Esophagus muscularis mucosa (tissue), 4 donors: ENCODE measurements around the gene TMEFF2. TPM values are rescaled to one million over a fixed set of nuclear protein-coding genes. Genes with fewer than 3 reads are reported as not detected.

Experiments
- DNase-seq: peaks from one replicate; pipeline ENCODE4 v3.0.0-alpha.2; 2017; ENCODE audit errors: extremely low spot score
- H3K27ac ChIP-seq, 4 donors: fragments of 200-600 bp; sonication (generic); replicated peaks in 1 of 4; 1 replicate in 3 of 4; 2 replicates in 1 of 4; pipeline ENCODE4 v1.5.1; 2016 to 2019; ENCODE audit warnings: mild to moderate bottlenecking in 1 of 4
- H3K27me3 ChIP-seq, 4 donors: fragments of 200-600 bp; sonication (generic); one replicate each; pipeline versions ENCODE4 v1.5.1 to v1.6.0; 2016 to 2019
- H3K36me3 ChIP-seq, 4 donors: fragments of 200-600 bp; sonication (generic); one replicate each; pipeline ENCODE4 v1.5.1; 2016 to 2019
- H3K4me1 ChIP-seq, 4 donors: fragments of 200-600 bp; sonication (generic); one replicate each; pipeline ENCODE4 v1.5.1; 2016 to 2019
- H3K4me3 ChIP-seq, 4 donors: fragments of 200-600 bp; sonication (generic); 1 replicate in 2 of 4; 2 replicates in 2 of 4; pipeline ENCODE4 v1.5.1; 2016 to 2019; ENCODE audit warnings: mild to moderate bottlenecking in 4 of 4, moderate library complexity in 1 of 4
- H3K9me3 ChIP-seq, 4 donors: fragments of 200-600 bp; sonication (generic); 1 replicate in 3 of 4; 2 replicates in 1 of 4; pipeline ENCODE4 v1.5.1; 2016 to 2019
- EP300 ChIP-seq: sonication (generic); formaldehyde crosslinking; IDR thresholded peaks from one replicate; pipeline ENCODE4 v1.6.1; 2017; ENCODE audit warnings: antibody characterized with exemption
- POLR2A ChIP-seq: fragments of 450-650 bp; IDR thresholded peaks from one replicate; pipeline ENCODE4 v1.6.1; 2017; ENCODE audit warnings: antibody characterized with exemption, moderate library complexity, mild to moderate bottlenecking, low read depth
- POLR2AphosphoS5 ChIP-seq, 2 donors: sonication (generic); formaldehyde crosslinking; IDR thresholded peaks; one replicate each; pipeline ENCODE4 v1.6.1; 2017; ENCODE audit warnings: antibody characterized with exemption in 2 of 2
- WGBS: methylation state at CpG from one replicate; pipeline ENCODE4 v1.1.5; 2018; 5-methylcytosine and 5-hydroxymethylcytosine counted together
- intact Hi-C: fragments of 100-400 bp; cut with DNase I; formaldehyde crosslinking; loops from one replicate; pipeline ENCODE4 v1.15.1; 2023
- total RNA-seq, 4 donors: library from RNA; depleted of rRNA; stranded (reverse); fragments of >200 nt; gene quantifications; one replicate each; pipeline versions ENCODE4 v1.1.0 to v1.2.1, GENCODE V29; 2016
- TF ChIP-seq, protein P1 (sequence below), 3 experiments: fragments of 200-600 bp in 2 of 3; fragments of 450-650 bp in 1 of 3; sonication (generic) in 2 of 3; IDR thresholded peaks; one replicate each; pipeline ENCODE4 v1.5.1; 2017 to 2019; ENCODE audit warnings: antibody characterized with exemption in 3 of 3, mild to moderate bottlenecking in 2 of 3, moderate library complexity in 1 of 3

The TMEFF2 gene
- total RNA-seq, 4 donors from 2014 or later, result 0.42 to 1.7 (median 0.55) TPM

DNA sequence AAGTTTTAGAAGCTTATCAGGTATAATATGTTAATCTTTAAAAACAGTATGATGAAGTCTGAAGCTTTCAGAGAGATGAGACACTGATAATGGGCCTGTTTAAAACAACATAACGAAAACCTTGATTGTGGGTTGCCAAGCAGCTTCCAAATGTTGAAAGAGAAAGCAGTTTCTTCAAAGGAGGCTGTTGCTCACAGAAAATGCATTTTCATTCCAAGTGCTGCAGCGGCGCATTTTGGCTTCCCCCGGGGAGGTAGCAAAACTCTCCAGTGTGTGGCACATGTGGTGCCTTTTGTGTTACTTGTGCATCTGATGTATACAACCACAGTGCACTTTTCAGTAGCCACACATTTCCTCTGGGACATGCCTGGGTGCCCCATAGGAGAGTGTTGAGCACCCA lies 66.1 kb downstream of the TMEFF2 start:
- H3K27ac ChIP-seq, result peak overlapping the region in 3 of 4 donors; percentile 30 to 52 (median 45)
- peak overlapping the region in 1 of 4 donors; percentile 8 for H3K4me3 ChIP-seq
- no peaks in the 10 kb centered on the region for H3K27me3 ChIP-seq
- intact Hi-C loops, result no loop called here
- 40% methylated on average over 1 of the region's 4 CpGs for WGBS
- no peaks in the 10 kb centered on the region for H3K36me3 ChIP-seq
- TF ChIP-seq POLR2AphosphoS5 (IDR thresholded peaks at IDR 0.05), result no peak
- no peak for TF ChIP-seq EP300
- no peak for TF ChIP-seq POLR2A
- TF ChIP-seq, protein P1, sequence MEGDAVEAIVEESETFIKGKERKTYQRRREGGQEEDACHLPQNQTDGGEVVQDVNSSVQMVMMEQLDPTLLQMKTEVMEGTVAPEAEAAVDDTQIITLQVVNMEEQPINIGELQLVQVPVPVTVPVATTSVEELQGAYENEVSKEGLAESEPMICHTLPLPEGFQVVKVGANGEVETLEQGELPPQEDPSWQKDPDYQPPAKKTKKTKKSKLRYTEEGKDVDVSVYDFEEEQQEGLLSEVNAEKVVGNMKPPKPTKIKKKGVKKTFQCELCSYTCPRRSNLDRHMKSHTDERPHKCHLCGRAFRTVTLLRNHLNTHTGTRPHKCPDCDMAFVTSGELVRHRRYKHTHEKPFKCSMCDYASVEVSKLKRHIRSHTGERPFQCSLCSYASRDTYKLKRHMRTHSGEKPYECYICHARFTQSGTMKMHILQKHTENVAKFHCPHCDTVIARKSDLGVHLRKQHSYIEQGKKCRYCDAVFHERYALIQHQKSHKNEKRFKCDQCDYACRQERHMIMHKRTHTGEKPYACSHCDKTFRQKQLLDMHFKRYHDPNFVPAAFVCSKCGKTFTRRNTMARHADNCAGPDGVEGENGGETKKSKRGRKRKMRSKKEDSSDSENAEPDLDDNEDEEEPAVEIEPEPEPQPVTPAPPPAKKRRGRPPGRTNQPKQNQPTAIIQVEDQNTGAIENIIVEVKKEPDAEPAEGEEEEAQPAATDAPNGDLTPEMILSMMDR (IDR thresholded peaks at IDR 0.05), result no peak
- no peak for DNase-seq
- H3K4me1 ChIP-seq, result peaks cover 3 to 43% (median 37%) of the 10 kb centered on the region in 4 donors
- no peaks in the 10 kb centered on the region for H3K9me3 ChIP-seq

DNA sequence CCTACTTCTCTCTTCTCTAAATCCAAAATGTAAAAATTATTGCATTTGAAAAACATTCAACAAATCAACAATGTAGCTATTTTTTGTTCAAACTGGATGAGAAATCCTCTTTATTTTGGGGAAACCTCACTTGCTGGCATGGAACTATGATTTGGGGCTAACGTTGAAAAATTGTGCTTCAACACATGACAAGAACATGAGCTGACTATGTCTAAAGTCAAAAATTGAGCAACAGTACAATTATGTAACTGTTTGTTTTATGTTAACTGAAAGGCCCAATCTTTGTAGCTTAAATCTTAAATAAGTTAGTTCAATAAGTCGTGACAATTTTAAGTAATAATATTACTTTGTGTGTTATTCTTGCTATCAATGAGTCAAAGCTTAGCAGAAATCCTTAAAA lies 67.3 kb downstream of the TMEFF2 start:
- Histone ChIP-seq H3K36me3 (no peaks in the 10 kb centered on the region), H3K4me3 (no peak overlapping the region), H3K9me3 (no peaks in the 10 kb centered on the region), H3K27ac (peak overlapping the region in 2 of 4 donors; percentile 41 to 52), H3K27me3 (no peaks in the 10 kb centered on the region), H3K4me1 (peaks cover 3 to 55% (median 50%) of the 10 kb centered on the region in 4 donors)
- no peak for TF ChIP-seq POLR2A
- no peak for TF ChIP-seq EP300
- TF ChIP-seq, protein P1 (IDR thresholded peaks at IDR 0.05), result no peak
- WGBS, result 54% methylated on average over 2 of the region's 2 CpGs
- DNase-seq, result no peak
- intact Hi-C loops, result no loop called here

DNA sequence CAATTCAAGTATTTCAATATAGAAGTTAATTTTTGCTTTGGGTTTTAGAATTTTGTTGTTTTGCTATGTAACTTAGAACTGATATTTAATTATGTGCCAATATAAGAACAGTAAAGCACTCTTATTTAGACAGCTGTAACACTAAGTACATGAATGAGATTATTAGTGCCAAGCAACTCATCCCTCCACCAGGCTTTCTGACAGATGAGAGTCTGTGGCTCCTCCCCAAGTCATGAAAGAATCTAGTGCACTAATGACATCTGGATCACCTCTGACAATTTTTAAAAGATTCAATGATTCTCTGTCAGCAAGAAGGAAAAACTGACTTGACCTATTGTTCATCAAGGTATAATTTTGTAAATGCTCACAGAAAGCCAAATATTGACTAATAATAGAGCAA lies 67.8 kb downstream of the TMEFF2 start:
- no peak overlapping the region for H3K4me3 ChIP-seq
- no peak for DNase-seq
- no peaks in the 10 kb centered on the region for H3K9me3 ChIP-seq
- peak overlapping the region in 2 of 4 donors; percentile 41 to 52 for H3K27ac ChIP-seq
- intact Hi-C loops, result no loop called here
- no peak for TF ChIP-seq EP300
- no peak for TF ChIP-seq POLR2A
- TF ChIP-seq, protein P1 (IDR thresholded peaks at IDR 0.05), result no peak
- TF ChIP-seq POLR2AphosphoS5 (IDR thresholded peaks at IDR 0.05), result no peak
- no peaks in the 10 kb centered on the region for H3K27me3 ChIP-seq
- peaks cover 3 to 61% (median 55%) of the 10 kb centered on the region in 4 donors for H3K4me1 ChIP-seq
- H3K36me3 ChIP-seq, result no peaks in the 10 kb centered on the region

DNA sequence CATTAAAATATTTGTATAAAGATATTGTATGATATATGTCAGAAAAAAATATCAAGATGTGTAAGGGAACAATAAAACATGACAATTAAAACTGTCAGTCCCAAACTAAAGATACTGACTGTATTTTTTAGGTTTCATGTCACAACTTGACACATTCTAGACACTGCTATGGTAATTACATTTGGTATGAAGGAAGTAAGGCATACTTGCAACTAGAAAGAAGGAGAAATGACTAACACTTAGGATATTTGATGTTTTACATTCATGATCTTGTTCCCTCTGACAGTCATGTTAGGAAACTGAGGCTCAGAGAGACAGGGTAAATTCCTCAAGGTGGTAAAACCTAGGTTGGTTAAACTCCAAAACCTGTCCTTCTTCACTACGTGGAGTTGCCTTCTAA lies 68.3 kb downstream of the TMEFF2 start:
- Histone ChIP-seq H3K27ac (no peak overlapping the region), H3K9me3 (no peaks in the 10 kb centered on the region), H3K36me3 (no peaks in the 10 kb centered on the region), H3K27me3 (no peaks in the 10 kb centered on the region), H3K4me3 (no peak overlapping the region), H3K4me1 (peaks cover 3 to 65% (median 60%) of the 10 kb centered on the region in 4 donors)
- DNase-seq, result no peak
- TF ChIP-seq EP300 (no peak), POLR2A (no peak), POLR2AphosphoS5 (IDR thresholded peaks at IDR 0.05) (no peak)
- TF ChIP-seq, protein P1 (IDR thresholded peaks at IDR 0.05), result no peak
- intact Hi-C loops, result no loop called here
- WGBS, result 0% methylated on average over 1 of the region's 1 CpG

DNA sequence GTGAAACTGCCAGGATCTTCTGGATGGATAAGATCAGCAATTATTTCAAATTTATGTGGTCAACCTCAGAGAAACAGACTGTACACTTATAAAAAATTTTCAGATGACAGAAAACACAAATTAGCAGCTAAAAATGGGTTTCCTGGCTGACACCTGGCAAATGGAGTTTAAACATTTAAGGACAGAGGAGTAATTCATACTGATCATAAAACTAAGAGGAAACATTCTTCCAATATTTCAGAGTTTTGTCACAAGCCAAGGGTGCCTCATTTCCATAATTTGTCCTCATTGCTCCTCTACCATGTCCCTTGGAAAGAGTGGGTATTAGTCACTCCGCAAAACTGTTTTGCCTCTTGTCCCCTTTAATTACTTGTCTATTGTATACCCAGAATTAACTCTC lies 70.2 kb downstream of the TMEFF2 start:
- Histone ChIP-seq H3K4me1 (peaks cover 3 to 70% (median 62%) of the 10 kb centered on the region in 4 donors), H3K27ac (peak overlapping the region; percentile 22 to 61 (median 46)), H3K27me3 (no peaks in the 10 kb centered on the region), H3K9me3 (no peaks in the 10 kb centered on the region), H3K4me3 (no peak overlapping the region), H3K36me3 (no peaks in the 10 kb centered on the region)
- 57% methylated on average over 1 of the region's 1 CpG for WGBS
- intact Hi-C loops, result no loop called here
- no peak for DNase-seq
- TF ChIP-seq, protein P1 (IDR thresholded peaks at IDR 0.05), result no peak
- TF ChIP-seq POLR2AphosphoS5 (IDR thresholded peaks at IDR 0.05) (no peak), EP300 (no peak), POLR2A (no peak)
